ENCODE data around the gene KCNE3.

- TF ChIP-seq CTCF (IDR thresholded peaks at IDR 0.05): no peak
- no peak for TF ChIP-seq POLR2A (IDR thresholded peaks at IDR 0.05)
Observed at GRCh38 chr11:74437441-74438042, 29.8 kb downstream of the KCNE3 start.

Data from esophagus squamous epithelium (tissue), 4 donors.